Activated B cell treated with CpG ODN at 0.5 μM for 24 hours (primary cell): ENCODE measurements around the gene GNS. TPM values are rescaled to one million over a fixed set of nuclear protein-coding genes. Genes with fewer than 3 reads are reported as not detected.

Experiments
- ATAC-seq: fragments of 200-7000 bp; cut with Tn5 transposase; one replicate; pipeline ENCODE4 v1.10.0; 2021; ENCODE audit warnings: low read depth, mild to moderate bottlenecking, moderate library complexity
- CTCF ChIA-PET: fragments of 350-600 bp; sonication (Branson Sonifier 250); formaldehyde crosslinking; loops from one replicate; lab custom pipeline; 2021; ENCODE audit warnings: antibody characterized with exemption; lab: Charles Lee
- POLR2A ChIA-PET: fragments of 350-600 bp; sonication (Branson Sonifier 250); formaldehyde crosslinking; loops from one replicate; lab custom pipeline; 2021; ENCODE audit warnings: antibody characterized with exemption; lab: Charles Lee
- DNase-seq: peaks from one replicate; pipeline ENCODE4 v3.0.0; 2022
- H3K27ac Mint-ChIP-seq: one replicate; pipeline ENCODE4 v1.8.0; 2020; ENCODE audit warnings: mixed read lengths
- H3K27me3 Mint-ChIP-seq: one replicate; pipeline ENCODE4 v1.8.0; 2021; ENCODE audit warnings: mixed read lengths
- H3K36me3 Mint-ChIP-seq: one replicate; pipeline ENCODE4 v1.8.0; 2021; ENCODE audit warnings: low read depth, mixed read lengths
- H3K4me1 Mint-ChIP-seq: one replicate; pipeline ENCODE4 v1.8.0; 2021; ENCODE audit warnings: mixed read lengths
- H3K4me3 Mint-ChIP-seq: one replicate; pipeline ENCODE4 v1.8.0; 2020; ENCODE audit warnings: mild to moderate bottlenecking, mixed read lengths
- H3K9me3 Mint-ChIP-seq: one replicate; pipeline ENCODE4 v1.8.0; 2020; ENCODE audit warnings: mixed read lengths
- CTCF ChIP-seq: fragments of 200-600 bp; IDR thresholded peaks from one replicate; pipeline ENCODE4 v1.8.0; 2022; ENCODE audit warnings: antibody characterized with exemption, mild to moderate bottlenecking
- intact Hi-C: fragments of 100-400 bp; cut with micrococcal nuclease; formaldehyde crosslinking; loops from one replicate; pipeline ENCODE4 v1.15.1; 2024
- total RNA-seq: library from RNA; stranded (reverse); gene quantifications from 2 replicates; pipeline ENCODE4 v1.2.3, GENCODE V29; 2022

The GNS gene
- total RNA-seq, 1 donor from 2014 or later: 16.3 TPM

GRCh38 chr12:64785838-64786237, 26.6 kb upstream of the GNS start:
- no peak for DNase-seq
- no peak for TF ChIP-seq CTCF
- peaks cover 18% of the 10 kb centered on the region for H3K4me1 Mint-ChIP-seq
- intact Hi-C loops: no loop called here
- no peaks in the 10 kb centered on the region for H3K36me3 Mint-ChIP-seq
- ChIA-PET CTCF (interaction anchor here (1.3 kb wide), 1 partner anchor 10 kb away, joined by 5 read pairs; no protein-coding TSS in a partner anchor), POLR2A (no interaction called here)
- no peak overlapping the region for H3K4me3 Mint-ChIP-seq
- ATAC-seq: no peak
- H3K9me3 Mint-ChIP-seq: no peaks in the 10 kb centered on the region
- no peak overlapping the region for H3K27ac Mint-ChIP-seq
- H3K27me3 Mint-ChIP-seq: peaks cover 13% of the 10 kb centered on the region

- no peak for DNase-seq
- Mint-ChIP-seq H3K36me3 (peaks cover 1% of the 10 kb centered on the region), H3K4me1 (peaks cover 23% of the 10 kb centered on the region), H3K9me3 (no peaks in the 10 kb centered on the region), H3K4me3 (peak overlapping the region; percentile 89), H3K27ac (peak overlapping the region; percentile 37), H3K27me3 (peaks cover 36% of the 10 kb centered on the region)
- no peak for ATAC-seq
- POLR2A ChIA-PET: interaction anchor here (1.1 kb wide), 1 partner anchor 387 kb away, joined by 3 read pairs; the partner anchor contains the start of gene LEMD3
- no peak for TF ChIP-seq CTCF
- CTCF ChIA-PET: interaction anchor here (0.6 to 2.5 kb wide), 6 partner anchors 12 to 1007 kb away, joined by 3 to 8 read pairs (median 5); no protein-coding TSS in a partner anchor
- intact Hi-C loops: no loop called here
Measured at GRCh38 chr12:64782191-64782876, 23.1 kb upstream of the GNS start.

- ChIA-PET CTCF (interaction anchor here (0.6 to 2.5 kb wide), 5 partner anchors 13 to 1006 kb away, joined by 3 to 8 read pairs (median 4); no protein-coding TSS in a partner anchor), POLR2A (interaction anchor here (0.8 to 1.3 kb wide), 3 partner anchors 14 to 387 kb away, joined by 3 to 4 read pairs (median 3); partner anchors contain the start of genes GNS and LEMD3)
- Mint-ChIP-seq H3K4me3 (peak overlapping the region; percentile 89), H3K27ac (peak overlapping the region; percentile 37), H3K36me3 (peaks cover 2% of the 10 kb centered on the region), H3K9me3 (peaks cover 8% of the 10 kb centered on the region), H3K27me3 (peaks cover 44% of the 10 kb centered on the region), H3K4me1 (peaks cover 23% of the 10 kb centered on the region)
- DNase-seq (no peak), ATAC-seq (peak; percentile 33)
- no peak for TF ChIP-seq CTCF
- intact Hi-C loops: loop anchor here (1.0 kb wide), 1 partner anchor 22 kb away; the partner anchor contains the start of gene GNS
Measured at GRCh38 chr12:64781280-64782190, 22.3 kb upstream of the GNS start.

- intact Hi-C loops: loop anchor here (1.0 kb wide), 1 partner anchor 21 kb away; the partner anchor contains the start of gene GNS
- peak overlapping the region; percentile 89 for H3K4me3 Mint-ChIP-seq
- POLR2A ChIA-PET: interaction anchor here (1.3 kb wide), 1 partner anchor 21 kb away, joined by 4 read pairs; the partner anchor contains the start of gene GNS
- no peak for TF ChIP-seq CTCF
- peaks cover 6% of the 10 kb centered on the region for H3K36me3 Mint-ChIP-seq
- peaks cover 50% of the 10 kb centered on the region for H3K27me3 Mint-ChIP-seq
- peaks cover 16% of the 10 kb centered on the region for H3K9me3 Mint-ChIP-seq
- DNase-seq (peak; percentile 41), ATAC-seq (peak; percentile 78)
- peaks cover 23% of the 10 kb centered on the region for H3K4me1 Mint-ChIP-seq
- CTCF ChIA-PET: interaction anchor here (0.9 to 2.5 kb wide), 3 partner anchors 16 to 232 kb away, joined by 3 to 8 read pairs (median 4); no protein-coding TSS in a partner anchor
- H3K27ac Mint-ChIP-seq: no peak overlapping the region
Measured at GRCh38 chr12:64780531-64781279, 21.5 kb upstream of the GNS start.
